GM19455 (cell line): ENCODE data around the gene SDK1.

Source experiments
- ATAC-seq: cut with Tn5 transposase; IDR thresholded peaks from one replicate; pipeline ENCODE4 v1.9.1; 2021; ENCODE audit not compliant: unreplicated experiment

The SDK1 gene

GRCh38 chr7:3300651-3301448, at the start of gene SDK1:
SDK1 (plus strand) TSS chr7:3301252; CDS start chr7:3301587, 335 bp downstream.
- peak; percentile 89 for ATAC-seq

DNA sequence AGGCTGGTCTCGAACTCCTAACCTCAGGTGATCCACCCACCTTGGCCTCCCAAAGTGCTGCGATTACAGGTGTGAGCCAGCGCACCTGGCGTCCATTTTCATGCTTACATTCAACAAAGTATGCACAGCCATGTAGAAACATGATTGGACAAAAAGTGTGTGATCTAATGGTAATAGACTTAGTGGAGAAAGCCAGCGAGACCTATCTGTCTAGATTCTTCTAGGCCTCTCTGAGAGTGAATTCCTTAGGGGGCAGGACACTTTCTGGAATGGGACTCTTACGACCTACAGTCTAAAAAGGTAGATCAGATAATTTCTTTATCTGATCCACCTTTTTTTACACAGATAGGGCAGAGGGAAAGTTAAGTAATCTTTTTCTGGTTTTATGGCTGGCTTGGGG, 46.3 kb upstream of the SDK1 start:
- ATAC-seq, result no peak

DNA sequence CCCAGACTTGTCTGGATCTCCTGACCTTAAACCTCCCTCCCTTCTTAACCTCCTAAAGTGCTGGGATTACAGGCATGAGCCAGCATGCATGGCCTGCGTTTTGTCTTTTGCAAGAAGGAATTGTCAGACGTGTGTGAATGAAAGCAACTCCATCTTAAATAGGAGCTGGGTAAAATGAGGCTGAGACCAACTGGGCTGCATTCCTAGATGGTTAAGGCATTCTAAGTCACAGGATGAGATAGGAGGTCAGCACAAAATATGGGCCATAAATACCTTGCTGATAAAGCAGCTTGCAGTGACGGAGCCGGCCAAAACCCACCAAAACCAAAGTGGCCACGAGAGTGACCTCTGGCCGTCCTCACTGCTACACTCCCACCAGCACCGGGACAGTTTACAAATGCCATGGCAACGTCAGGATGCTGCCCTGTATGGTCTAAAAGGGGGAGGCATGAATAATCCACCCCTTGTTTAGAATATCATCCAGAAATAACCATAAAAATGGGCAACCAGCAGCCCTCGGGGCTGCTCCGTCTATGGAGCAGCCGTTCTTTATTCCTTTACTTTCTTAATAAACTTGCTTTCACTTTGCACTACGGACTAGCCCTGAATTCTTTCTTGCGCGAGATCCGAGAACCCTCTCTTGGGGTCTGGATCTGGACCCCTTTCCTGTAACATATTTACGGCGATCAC, 41.2 kb upstream of the SDK1 start:
- no peak for ATAC-seq

DNA sequence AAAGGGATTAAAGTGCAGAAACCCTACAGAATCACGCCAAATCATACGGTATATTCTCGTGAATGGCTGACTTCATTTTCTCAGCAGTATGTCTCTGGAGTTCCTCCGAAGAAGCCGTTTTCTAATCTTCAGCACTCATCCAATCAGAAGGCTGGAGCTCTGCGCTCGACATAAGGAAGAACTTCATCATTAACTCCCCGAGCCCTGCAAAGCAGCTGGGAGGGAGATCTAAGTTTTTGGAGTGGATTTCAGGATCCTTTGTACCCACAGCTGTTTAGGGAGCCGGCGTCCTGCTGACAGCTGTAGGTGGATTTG, 40.7 kb upstream of the SDK1 start:
- no peak for ATAC-seq

DNA sequence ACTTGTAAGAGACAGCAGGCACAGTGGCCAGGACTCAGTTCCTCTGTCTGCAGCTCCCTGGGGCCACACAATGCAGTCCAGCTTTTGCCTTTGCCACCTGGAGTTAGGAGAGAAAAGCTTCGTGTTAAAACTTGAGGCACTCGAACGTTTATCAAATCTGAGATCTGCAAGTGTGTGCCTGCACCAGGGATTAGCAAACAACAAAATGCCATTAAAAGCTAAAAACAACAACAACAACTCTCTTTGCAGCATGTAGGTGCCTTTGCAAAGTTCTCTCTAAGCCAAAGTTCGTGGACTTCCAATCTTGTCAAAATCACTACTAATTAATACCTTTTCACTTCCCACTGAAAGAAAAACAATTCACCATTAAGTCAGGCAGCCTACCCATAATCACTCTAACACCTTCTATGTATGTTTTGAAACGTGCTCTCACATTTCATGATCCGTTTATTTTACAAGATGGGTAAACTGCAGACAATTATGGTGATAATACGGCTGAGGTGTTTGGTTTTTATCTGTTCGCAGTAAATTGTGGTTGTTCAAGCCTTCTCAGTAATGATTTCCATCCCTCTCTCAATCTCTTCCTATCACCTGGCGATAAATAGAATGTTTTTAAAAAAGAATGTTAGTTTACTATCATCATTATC, 36.2 kb upstream of the SDK1 start:
- ATAC-seq, result no peak

DNA sequence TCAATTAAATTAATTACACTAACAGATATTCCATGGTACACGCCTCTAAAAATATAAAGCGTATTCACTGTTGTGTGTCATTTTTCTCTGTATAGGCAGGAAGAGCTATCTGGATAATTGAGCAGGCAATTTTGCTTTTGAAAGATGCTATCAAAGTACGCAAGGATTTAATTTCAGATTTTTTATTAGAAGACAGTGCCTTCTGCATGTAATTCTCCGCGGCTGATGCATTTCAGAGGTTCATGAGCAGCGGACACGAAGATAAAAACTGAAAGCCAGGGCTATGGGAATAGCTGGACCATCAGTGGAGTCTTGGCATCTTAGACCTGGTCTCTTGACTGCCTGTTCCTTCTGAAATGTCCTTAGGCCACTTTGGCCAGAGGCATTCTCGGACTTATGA, 35.7 kb upstream of the SDK1 start:
- no peak for ATAC-seq

DNA sequence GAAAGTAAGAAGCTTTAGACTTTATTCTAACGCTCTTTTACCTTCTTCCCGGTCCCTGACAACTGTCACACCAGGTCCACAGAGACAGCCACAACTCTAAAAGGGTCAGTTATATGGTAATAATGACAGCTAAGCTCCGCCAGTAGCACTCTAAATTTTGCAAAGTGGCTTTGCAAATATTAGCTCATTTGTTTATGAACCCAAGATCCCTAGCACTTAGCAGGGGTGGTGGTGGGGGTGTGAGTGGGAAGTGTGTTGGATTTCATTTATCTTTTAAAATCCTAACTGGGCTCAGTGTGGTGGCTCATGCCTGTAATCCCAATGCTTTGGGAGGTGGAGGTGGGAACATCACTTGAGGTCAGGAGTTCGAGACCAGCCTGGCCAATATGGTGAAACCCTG, 34.8 kb upstream of the SDK1 start:
- ATAC-seq, result no peak

DNA sequence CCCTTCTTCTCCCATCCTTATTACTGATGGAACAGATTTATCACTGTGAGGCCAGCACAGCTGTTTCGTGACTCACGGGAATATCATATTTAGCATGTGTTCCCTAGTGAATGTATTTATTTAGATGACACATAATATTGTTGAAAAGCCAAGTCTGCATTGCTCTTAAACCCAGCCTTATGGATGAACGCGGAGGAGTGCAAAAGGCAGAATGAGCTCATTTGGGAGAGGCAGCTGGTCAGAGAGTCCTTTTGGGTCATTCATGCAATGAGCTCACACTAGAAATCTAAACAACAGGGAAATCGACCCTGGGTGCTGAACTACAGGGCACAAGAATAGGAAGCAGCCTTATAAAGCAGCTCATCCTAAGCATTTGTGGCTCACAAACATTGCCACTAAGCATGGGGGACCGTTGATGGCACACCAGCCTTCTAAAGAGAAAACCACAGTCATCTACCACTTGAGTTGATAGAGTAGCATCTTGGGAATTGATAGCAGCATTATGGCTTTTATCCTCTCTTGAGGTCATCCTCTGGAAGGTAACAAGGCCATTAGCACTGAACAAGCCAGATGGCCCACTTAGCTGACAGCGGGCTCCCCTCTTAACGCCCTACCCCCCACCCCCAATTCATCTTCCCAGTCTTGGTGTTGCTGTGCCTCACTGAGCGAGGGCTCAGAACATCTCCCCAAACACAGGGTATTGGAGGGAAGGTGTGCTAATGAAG, 32.9 kb upstream of the SDK1 start:
- ATAC-seq, result no peak

DNA sequence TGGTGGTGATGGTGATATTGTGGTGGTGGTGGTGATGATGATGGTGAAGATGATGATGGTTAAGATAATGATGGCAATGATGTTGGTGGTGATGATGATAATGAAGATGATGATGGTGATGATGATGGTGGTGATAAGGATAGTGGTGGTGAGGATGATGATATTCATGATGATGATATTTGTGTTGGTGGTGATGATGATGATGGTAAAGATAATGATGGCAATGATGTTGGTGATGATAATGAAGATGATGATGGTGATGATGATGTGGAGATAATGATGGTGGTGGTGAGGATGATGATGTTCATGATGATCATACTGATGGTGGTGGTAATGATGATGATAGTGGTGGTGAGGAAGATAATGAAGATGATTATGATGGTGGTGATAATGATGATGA, 30.7 kb upstream of the SDK1 start:
- no peak for ATAC-seq

DNA sequence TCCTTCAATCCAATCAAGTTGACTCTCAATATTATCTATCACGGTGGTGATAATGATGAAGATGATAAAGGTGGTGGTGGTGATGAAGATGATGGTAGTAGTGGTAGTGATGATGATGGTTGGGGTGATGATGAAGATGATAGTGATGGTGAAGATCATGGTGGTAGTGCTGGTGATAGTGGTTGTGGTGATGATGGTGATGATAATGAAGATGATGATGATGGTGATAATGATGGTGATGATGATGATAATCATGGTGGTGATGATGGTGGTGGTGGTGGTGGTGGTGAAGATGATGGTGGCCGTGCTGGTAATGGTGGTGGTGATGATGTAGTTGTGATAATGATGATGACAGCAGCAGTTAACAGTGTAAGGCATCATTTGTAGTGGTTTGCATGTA, 29.8 kb upstream of the SDK1 start:
- no peak for ATAC-seq

- ATAC-seq, result no peak
These were observed 28.3 kb upstream of the SDK1 start for GRCh38 chr7:3272691-3273141.

GRCh38 chr7:3274131-3274530, 26.9 kb upstream of the SDK1 start:
- ATAC-seq, result no peak

- ATAC-seq, result no peak
These were observed 23.2 kb upstream of the SDK1 start for GRCh38 chr7:3277604-3278572.

- ATAC-seq, result no peak
These were observed 21.8 kb upstream of the SDK1 start for GRCh38 chr7:3279147-3279818.

DNA sequence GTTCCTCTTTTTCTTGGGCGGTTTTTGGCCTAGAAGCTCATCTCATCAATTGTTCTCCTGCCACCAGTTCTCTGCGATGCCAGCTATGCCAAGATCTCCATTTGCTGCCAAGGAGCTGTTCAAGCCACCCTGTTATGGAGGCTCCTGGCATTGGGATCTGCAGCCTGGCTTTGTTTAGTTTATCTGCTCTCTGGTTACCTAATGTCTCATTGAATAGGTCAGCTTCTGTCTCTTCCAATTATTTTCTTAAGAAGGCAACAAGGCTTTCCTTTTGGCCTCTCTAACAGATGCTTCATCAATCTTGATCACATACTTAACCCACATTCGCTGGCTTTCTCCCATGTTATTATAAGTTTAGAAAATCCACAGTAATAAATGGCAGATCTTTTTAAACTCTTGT, 20.6 kb upstream of the SDK1 start:
- ATAC-seq, result no peak

GRCh38 chr7:3280946-3281656, 20.0 kb upstream of the SDK1 start:
- ATAC-seq, result no peak

DNA sequence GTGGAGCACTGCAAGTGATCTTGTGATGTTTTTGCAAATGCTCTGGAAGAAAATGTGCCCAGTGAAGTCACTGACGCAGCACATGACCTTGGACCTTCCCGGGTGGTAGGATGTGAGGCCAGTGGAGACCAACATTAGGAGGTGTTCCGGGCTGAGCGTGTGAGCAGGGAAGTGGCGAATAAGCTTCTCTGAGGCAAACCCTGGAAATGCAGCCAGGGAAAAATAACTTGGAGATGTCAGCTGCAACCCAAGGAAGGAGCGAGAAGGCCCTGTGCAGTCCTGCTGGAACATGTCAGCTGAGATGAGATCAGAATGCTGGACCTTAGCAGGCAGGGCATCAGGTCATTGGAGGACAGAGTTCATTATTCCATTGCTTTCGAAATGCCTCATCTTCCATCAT, 18.6 kb upstream of the SDK1 start:
- no peak for ATAC-seq

DNA sequence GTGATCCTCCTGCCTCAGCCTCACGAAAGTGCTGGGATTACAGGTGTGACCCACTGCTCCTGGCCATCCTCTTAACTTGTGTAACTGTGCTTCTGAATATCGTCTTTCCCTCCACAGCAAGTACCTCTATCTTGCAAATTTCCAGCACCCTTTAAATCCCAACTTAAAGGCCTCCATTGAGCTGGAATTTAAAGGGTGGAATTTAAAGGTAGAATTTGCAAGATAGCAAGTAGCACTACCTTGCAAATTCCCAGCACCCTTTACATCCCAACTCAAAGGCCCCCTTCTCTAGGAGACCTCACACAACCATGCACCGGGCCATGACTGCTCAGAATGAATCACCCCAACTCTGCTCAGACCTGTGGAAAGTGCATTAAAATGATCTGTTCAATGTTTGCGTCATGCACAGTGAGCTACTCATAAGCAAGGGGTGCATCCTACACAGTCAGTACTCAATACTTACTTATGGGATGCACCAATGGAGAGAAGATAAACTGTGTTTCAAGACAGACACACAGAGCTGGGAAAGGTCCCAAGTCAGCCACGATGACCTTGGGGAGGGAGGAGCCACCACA, 17.8 kb upstream of the SDK1 start:
- no peak for ATAC-seq

- no peak for ATAC-seq
These were observed 15.4 kb upstream of the SDK1 start for GRCh38 chr7:3285652-3286051.
